GM21786 (cell line): ENCODE data around the gene IGFL1.
"Not testable (repeated sequence)": the region's sequence is repeated elsewhere in the genome, so short reads cannot be mapped to it uniquely, and the experiment has no call there.

Source experiments
- ATAC-seq: cut with Tn5 transposase; IDR thresholded peaks from one replicate; pipeline ENCODE4 v1.9.1; 2021; ENCODE audit not compliant: unreplicated experiment

The IGFL1 gene

DNA sequence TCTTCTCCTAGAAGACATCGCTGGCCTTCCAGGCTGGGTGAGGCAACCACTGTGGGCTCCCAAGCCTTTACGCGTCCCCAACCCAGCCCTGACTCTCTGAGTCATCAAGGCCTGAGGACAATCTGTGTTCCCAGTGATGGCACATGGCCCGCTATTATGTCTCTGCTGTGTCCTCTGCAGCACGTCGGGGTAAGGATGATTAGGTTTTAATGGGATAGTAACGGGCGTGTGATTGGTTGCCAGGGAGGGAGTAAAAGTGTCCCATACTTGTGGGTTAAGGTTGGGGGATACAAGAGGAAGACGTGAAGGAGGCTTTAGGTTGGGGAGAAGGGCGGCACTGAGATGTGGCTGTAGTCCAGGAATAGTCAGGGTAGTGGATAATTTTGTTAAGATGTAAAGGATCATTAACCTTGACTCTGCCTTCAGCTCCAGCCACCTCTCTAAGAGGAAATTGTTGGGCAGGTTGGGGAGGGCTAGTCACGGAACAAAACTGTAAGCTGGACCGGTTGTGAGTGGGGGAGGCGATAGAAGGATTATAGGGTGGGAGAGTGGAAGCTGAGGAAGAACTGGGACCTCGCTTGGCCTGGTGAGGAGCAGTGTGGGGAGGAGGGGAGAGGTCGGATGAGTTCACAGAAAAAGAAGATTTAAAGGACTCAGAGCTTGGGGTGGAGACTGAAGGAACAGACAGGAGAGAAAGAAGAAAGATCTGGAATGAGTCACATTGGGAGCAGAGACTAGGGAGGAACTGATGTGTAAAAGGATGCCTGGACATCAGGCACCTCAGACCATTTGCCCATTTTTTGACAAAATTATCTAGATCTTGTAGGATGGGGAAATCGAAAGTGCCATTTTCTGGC, 27.9 kb upstream of the IGFL1 start:
- ATAC-seq: no peak

DNA sequence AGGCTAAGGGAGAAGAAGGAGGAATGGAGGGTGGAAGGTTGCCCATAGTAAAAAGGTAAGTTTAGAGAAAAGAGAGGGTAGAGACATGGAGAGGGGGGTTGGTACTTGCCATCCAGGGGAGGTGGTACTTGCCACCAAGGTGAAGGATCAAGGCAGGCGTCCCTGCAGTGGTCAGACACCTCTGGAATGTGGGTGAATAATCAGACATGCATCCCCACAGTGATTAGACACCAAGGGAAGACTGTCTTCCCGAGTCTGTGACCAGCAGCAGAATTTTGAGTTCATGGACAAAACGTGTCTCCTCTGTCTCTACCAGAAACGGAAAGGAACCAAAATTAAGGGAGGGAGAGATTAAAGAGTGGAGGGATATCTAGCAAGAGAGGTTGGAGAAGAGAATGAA, 27.1 kb upstream of the IGFL1 start:
- ATAC-seq: no peak

DNA sequence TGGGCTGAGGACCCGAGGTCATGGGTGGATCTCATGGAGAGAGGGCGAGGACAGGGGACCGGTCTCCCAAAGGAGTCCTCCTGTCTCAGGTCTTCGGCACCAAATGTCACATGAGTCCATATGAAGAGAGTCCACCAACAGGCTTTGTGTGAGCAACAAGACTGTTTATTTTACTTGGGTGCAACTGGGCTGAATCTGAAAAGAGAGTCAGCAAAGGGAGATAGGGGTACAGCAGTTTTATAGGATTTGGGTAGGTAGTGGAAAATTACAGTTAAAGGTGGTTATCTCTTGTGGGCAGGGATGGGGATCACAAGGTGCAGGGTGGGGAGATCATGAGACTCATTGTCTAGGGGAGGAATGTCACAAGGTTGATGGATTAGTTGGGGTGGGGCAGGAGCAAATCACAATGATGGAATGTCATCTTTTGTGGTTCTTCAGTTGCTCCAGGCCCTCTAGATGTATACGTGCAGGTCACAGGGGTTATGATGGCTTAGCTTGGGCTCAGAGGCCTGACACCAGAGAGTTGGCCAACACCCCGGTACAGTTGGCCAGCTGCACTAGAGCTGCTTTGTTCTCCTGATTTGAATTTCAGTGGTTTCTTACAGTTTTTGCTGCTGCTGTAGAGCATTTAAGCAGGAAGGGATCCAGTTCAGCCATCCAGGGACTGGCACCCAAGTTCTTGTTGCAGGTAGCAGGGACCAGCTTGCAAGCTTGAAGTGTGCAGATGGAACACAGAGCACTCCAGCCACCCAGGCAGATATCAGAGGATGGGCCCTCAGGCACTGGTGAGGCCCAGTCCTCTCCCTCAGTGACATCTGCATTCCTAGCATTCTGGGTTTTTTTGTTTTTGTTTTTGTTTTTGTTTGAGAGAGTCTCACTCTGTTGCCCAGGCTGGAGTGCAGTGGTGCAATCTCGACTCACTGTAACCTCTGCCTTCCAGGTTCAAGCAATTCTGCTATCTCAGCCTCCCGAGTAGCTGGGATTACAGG, 26.4 kb upstream of the IGFL1 start:
- no peak for ATAC-seq

DNA sequence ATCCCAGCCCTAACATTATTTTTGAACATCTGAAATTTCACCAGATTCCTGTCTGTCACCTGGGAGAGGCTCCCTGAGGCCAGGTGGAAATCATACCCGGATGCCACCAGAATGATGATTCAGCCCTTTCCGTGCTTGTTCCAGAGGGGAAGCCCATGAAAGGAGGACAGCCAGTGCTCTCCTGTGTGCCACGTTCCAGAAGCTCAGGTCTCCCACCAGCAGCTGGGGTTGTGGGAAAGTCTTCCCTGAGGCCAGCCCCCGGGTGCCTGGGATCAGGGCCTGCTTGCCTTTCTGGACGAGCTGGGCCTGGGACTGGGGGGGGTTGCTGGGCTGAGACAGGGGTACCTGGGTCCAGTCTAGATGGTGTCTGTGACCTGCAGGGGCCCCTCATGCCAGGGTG, 25.5 kb upstream of the IGFL1 start:
- no peak for ATAC-seq

DNA sequence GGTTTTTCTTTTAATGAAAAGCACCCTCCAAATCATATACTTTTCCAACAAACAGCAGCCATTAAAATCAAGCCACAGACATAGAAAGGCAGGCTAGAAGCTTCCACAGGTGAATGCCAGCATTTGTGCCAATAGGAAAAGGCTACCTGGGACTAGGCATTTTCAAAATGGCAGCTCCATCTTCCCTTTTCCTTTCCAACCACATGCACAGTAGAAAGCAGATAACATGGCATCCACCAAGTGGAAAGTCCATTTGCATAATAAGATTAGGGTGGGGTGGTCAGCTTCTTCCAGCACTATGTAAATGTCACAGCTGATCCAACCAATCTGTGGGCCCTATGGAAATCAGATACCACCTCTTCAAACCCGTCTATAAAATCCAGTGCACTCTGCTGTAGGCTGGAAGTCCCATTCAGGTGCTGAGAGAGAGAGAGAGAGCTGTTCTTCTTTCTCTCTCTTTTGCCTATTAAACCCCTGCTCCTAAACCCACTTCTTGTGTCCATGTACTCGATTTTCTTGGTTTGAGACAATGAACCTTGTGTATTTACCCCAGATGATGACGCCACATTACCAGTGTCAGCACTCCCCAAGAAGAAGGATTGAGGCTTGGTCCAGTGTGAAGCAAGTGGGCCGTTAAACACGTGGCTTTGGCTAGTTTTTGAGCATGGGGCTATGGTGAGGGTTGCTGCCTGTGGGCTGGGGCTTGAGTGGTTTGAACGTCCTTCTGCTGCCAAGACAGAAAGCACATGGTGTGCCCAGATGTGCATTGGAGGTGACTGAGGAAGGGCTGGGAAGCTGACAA, 24.2 kb upstream of the IGFL1 start:
- ATAC-seq: no peak

DNA sequence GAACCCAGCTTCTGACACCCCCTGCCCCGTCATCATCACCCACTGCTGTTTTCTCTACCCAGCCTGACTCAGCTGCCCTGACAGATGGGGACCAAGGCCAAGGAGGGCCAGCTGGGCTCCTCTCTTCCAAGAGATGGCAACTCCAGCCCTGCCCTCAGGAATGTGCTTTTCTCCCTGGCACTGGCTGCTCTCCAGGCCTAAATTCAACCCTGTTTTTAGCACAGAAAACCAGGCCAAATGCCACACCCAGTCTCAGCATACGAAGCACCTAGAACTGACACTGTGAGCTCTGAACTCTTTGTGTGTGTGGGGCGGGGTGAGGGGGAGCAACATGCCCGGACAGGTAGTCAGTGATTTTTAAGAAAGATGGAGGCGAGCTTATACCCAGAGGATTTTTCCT, 23.4 kb upstream of the IGFL1 start:
- ATAC-seq: no peak

DNA sequence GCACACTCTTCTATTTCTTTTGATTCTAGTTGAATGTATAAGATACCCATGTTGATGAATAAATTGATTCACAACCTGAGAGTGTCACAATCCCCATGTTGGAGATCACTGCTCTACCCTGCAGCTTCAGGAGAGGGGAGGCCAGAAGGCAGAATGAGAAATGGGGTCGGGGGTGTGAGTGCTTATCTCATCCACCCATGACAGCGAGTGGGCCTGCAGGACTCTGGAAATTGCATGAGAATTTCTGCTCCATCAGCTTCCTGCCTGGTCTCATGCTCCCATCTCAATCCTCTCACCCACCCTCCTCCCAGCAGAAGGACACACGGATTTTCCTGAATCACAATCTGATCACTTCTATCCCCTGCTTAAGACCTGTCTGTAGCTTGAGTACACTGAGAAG, 22.9 kb upstream of the IGFL1 start:
- no peak for ATAC-seq

DNA sequence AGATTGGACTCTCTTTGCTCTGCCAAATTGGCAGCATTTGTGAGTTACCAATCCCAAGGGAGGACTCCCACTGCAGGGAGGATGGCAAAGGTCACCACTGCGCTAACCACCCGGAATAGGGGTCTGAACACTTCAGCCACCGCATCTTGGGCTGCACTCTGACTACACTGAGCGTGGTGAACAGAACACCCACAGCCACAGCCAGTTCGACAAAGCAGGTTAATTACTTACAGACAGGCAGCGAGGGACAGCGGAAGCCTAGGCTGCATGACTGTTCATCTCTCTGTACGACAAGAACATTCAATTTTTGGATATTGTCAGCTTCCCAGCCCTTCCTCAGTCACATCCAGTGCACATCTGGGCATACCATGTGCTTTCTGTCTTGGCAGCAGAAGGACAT, 21.7 kb upstream of the IGFL1 start:
- not testable (repeated sequence) for ATAC-seq

DNA sequence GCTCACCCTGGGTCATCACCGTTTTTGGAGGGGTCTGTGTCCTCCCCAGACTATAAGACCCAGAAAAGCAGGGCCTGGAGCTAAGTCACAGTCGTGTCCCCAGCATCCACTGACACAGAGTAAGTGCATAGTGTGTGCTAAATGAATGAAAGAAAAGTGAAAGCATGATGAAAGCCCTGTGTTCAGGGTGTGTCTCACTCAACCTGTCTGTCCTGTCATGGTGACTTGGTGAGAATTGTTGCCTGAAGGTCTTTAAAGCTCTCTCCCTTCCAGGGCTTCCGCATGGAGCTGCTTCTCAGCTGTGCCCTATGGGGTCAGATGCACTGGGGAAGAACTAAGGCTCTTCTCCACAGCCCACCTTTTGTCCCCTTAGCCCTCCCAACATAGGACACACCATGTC, 20.5 kb upstream of the IGFL1 start:
- ATAC-seq: no peak

DNA sequence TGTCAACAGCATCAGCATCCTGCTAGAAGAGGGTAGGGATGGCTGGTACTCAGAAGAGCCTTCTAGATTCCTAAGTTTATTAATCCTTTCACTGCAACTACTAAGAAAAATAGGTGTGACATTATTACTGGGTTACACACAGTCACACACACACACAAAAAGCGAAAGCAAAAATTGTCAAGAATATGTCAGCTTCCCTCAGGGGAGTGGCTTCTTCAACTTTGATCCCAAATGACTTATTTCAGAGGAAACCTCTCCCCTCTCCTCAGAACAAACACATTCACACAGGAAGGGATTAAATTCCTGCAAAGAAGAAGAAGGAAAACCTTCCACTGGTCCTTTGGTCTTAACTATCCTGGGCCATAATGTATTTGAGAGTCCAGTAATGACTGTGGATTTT, 20.1 kb upstream of the IGFL1 start:
- no peak for ATAC-seq

DNA sequence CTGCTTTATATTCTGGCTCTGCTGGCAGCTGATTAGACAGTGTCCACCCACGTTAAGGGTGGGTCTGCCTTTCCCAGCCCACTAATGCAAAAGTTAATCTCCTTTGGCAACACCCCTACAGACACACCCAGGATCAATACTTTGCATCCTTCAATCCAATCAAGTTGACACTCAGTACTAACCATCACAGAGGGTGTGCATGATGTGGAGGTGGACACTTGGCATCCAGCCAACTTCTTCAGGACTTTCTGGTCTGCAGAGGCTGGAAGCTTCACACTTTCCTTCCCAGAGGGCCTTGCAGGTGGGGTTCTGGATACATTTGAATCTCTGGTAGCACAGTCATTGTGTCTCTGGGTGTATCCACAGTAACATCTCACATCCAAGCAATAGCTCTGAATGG, 18.9 kb upstream of the IGFL1 start:
- ATAC-seq: no peak

DNA sequence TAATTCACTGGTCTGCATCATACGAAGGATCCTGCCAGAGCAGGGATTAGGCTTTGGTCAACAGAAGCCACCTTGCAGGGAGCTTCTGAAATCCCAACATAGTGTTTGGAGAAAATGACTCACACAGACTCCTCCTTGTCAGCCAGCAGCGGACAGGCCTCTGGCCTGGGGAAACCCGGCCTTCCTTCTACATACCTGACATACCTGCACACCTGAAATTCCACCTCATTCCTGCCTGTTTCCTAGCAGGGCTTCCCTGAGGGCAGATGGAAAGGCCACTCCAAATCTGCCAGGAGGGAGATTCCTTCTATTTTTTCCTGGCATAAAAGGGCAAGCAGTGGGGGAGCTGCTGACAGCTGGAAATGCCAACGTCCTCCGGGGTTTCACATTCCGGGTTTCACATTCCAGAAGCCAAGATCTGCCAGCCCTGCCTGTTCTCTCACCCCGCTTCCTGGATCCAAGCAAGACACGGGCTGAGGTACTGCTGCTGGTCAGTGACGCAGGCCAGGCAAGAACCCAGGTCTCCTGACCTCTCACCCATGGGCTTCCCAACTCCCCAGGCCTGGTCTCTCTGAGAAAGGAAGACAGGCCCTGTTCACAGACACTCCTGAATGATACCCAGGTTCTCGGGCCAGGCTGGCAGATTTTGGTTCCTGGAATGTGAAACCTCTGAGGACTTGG, 18.2 kb upstream of the IGFL1 start:
- no peak for ATAC-seq

DNA sequence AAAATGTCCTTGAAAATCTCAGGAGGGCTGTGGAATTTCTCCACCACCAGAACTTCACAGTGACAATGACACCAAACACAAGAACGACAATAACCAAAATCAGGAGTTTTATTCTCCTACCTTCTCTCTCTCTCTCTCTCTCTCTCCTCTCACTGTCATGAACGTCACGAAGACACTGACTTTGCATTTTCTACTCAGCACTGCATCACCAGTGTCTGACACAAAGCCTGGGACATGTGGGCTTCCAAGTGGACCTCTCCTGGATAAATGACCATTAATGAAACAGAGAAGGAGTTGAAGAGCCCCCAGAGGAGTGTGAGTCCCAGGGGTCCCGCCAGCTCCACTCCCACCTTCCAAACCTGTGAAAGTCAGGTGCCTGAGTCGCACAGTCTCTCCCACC, 16.9 kb upstream of the IGFL1 start:
- ATAC-seq: not testable (repeated sequence)

DNA sequence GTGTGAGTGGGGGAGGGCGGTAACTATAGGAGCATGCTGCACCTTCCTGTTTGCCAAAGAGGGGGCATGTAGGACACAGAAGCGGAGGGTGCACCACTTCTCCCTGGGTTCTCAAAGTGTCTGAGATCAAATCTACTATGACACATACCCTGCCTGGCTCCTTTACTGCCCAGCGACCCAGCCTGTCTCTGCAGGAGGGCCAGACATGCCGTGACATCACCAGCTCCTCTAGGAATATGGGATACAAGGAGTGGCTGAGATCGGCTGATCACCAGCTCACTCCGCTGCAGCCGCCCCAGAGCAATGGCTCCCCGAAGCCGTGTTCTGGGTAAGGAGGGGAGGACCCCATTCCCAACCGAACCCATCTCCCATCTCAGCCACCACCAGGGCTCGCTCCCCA, 16.4 kb upstream of the IGFL1 start:
- no peak for ATAC-seq

DNA sequence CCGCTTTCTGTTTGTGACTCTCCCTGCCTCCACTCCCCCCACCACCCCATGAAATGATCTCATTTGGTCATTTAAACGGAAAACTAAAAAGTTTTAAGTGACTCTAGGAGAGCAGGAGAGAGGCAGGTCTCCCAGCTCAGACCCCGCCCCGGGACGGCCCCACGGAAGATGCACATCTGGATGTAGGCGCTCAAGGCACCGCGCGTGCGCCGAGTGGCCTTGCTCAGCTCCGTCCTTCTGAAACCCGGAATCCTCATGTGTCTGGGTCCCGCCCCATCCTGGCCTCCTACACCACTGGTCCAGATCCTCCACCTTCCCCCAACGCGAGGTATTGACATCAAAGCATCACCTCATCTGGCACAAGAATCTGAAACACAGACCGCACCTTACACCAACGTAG, 15.7 kb upstream of the IGFL1 start:
- no peak for ATAC-seq

DNA sequence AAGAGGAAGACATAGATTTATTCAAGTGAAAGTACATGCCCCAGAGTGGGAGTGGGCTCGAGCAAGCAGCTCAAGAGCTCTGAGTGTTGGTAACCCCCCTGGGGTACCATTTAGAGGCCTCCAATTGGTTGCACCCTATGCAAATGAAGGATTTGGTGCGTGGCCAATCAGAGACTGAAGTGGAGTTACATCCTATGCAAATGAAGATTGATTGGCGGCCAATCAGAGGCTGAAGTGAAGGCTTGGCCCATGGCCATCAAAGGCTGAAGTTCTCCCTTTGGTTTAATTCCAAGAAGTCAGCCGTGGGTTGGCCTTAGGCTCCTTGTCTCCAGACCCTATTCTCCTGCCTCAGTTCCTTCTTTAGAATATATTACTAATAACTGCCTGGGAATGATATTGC, 12.9 kb upstream of the IGFL1 start:
- ATAC-seq: no peak

DNA sequence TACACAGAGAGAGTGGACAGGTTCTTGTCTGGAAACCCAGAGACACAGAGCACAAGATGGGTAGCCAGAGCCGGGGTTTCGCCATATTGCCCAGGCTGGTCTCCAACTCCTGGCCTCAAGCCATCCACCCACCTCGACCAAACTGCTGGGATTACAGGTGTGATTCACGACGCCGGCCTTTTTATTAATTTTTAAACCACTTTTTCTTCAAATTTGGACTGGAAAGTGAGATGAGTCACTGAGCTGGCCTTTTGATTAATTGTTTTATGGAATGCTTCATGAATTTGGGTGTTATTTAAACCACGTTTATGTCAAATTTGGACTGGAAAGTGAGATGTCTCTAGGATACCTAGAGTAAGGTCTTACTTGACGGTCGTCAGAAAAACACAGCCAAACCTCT, 12.1 kb upstream of the IGFL1 start:
- ATAC-seq: no peak

DNA sequence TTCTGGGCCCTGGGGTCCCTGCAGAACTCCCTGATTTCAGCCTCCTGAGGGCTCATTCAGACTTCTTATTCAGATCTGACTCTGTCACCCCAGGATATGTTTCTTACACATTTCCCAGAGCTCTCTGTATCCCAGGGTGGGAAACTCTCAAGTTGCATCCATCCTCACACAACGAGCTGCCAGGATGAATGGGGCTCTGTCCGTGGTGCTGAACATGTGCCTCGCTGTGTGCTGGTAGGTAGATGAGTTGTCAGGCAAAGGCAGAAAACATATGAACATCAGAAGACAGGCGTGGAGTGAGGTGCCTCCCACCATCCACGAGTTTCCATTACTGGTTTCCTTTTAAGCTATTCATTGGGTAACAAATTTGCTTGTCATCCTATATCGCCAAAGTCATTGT, 11.4 kb upstream of the IGFL1 start:
- no peak for ATAC-seq

DNA sequence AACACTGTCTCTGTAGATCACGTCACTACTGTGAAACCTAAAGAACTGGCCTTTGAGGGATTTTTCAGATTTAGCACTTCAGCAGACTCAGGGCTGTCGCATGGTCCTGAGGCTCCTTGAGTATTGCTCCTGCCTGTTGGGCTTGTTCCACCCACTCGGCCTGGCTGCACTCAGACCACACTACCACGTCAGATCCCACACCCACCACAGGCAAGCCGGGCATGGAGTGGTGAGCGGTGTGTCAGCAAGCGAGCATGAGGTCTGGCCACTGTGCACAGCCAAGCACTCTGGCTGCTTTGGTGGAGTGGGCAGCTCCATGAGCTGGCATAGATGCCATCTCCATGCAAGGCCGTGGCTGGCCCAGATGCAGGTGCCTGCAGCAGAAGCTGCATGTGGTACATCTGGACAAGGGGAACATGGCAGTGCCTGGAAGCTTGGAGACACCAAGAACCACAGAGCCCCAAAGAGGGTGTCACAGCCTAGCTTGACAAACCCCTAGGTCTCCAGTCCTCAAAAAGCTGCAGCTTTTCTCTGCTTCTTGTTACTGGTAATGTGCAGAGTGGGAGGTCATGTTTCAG, 9.4 kb upstream of the IGFL1 start:
- ATAC-seq: no peak

DNA sequence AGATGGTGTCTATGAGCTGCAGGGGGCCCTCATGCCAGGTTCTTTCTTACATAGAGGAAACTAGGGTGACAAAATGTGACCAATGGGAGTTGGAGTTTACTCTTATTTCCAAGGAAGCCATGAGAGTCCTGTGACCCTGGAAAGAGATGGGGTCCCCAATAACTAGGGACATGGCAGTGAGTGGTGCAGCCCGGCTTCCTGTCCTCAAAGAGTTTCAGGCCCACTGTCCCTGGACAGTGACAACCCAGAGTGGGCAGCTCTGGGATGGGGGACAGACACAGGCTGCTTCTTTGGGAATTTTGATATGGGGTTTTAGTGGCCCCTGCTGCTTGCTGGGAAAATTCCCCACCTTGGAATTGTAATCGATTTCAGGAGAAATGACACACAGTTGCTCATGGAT, 8.4 kb upstream of the IGFL1 start:
- ATAC-seq: no peak
